ENCODE results near the gene DOCK10. TPM values are rescaled to one million over a fixed set of nuclear protein-coding genes. Genes with fewer than 3 reads are reported as not detected.
A peak's percentile ranks its signal among the peaks of the same experiment; 100 is the strongest.
"Not testable (repeated sequence)": the region's sequence is repeated elsewhere in the genome, so short reads cannot be mapped to it uniquely, and the experiment has no call there.

Gene DOCK10
- polyA plus RNA-seq, 4 donors = 7.3 to 11.2 (median 8.6) TPM

- no peak for DNase-seq (ENCODE audit: low read depth in 4 of 4, low spot score in 3 of 4)
These were observed 117.0 kb downstream of the DOCK10 start for GRCh38 chr2:224925061-224925809.

DNA sequence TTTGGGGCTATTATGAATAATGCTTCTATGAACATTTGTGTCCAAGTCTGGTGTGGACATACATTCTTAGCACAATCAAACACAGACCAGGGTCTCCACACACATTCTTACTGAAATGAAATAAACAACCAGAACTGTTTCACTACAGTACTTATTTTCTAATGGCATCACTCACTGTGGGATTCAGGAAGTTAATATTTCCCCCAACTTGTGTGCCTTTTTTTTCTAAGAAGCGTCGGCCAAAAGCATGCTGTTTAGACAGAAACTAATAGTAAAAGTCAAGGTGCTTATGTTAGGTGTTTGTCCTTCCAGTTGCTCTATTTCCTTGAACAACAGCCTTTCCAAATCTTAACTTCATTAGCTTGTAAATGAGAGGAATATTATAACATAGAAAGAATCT lies 117.6 kb downstream of the DOCK10 start:
- DNase-seq (ENCODE audit: low read depth in 4 of 4, low spot score in 3 of 4) = no peak

DNA sequence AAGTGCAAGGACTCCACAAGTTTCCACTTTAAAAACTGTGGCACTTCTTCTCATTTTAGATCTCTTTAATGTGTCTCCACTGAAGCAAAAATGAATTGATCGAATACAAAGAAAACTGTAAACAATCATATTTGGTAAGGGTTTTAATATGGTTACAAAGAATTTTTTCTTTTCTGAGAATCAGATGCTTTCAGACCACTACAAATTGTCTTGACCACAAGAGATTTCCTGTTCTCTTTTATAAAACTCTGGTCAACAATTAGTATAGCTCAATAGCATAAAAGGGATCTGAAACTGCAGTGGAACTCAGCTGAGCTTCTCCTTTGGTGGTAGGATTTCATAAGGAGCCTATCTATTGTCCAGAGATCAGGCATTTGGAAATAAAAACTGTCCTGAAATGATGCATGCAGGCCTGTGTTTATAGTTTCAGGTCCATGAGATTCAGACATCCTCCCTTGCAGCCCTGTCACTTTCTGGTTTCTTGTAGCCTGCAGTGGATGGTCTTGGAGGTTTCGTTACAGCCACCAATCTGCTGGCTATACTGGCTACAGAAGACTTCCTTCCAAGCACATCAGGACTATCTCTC lies 120.0 kb downstream of the DOCK10 start:
- DNase-seq (ENCODE audit: low read depth in 4 of 4, low spot score in 3 of 4) = no peak

GRCh38 chr2:224919472-224920110 lies 122.7 kb downstream of the DOCK10 start:
- DNase-seq (ENCODE audit: low read depth in 4 of 4, low spot score in 3 of 4) = no peak

DNA sequence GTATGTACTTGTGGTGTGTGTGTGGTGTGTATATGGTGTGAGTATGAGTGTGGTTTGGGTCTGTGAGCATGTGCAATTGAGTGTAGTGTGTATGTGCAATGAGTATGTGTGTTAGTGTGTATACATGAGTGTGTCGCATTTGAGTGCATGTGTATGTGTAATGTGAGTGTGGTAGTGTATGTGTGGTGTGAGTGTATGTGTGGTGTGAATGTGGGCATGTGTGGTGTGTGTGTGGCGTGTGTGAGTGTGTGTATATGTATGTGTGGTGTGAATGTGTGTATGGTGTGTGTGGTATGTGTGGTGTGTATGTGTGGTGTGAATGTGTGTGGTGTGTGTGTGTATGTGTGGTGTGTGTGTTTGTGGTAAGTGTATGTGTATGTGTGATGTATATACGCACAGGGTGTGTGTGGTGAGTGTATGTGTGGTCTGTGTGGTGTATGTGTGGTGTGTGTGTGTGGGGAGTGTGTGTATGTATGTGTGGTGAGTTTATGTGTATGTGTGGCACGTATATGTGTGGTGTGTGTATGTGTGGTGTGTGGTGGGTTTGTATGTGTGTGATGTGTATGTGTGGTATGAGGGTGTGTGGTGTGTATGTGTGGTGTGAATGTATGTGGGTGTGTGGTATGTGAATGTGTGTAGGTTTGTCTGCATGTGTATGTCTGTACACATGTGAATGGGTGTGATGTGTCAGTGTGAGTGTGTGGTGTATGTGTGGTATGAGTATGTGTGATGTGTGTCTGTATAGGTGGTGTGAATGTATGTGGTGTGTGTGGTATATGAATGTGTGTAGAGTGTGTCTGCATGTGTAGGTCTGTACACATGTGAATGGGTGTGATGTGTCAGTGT lies 123.4 kb downstream of the DOCK10 start:
- no peak for DNase-seq (ENCODE audit: low read depth in 4 of 4, low spot score in 3 of 4)

GRCh38 chr2:224917246-224917645 lies 125.0 kb downstream of the DOCK10 start:
- not testable (repeated sequence) for DNase-seq (ENCODE audit: low read depth in 4 of 4, low spot score in 3 of 4)

DNA sequence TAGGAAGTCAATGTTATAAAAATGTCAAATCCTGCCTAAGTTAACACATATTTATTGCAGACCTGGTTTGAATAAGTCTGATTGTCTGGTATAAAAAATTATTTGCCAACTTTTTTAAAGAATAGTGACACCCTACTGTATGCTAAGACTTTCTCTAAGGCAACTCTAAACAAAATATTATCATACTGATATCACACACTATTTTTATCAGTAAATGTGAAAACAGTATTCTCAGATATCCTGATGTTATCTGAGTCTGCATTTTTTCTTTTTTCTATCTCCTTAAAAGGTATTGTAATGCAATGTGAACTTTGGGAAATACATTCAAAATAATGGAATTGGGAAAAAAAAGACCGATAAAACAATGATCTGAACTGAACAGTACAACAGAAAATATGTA lies 127.1 kb downstream of the DOCK10 start:
- no peak for DNase-seq (ENCODE audit: low read depth in 4 of 4, low spot score in 3 of 4)

DNA sequence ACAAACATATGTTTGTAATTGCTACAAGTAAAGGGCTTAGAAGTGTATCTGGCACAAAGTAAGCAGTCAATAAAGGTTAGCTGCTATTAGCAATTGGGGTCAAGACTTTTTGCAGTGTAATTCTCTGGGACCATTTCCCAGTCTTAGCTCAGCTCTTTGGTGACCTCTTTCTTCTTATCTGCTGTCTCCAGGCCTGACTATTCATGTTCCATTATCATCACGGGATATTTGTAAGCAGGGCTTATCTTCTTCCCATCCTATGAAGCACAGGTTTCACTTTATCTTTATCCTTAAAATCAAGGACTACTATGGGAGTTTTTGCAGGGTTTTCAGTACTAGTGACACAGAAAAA lies 131.7 kb downstream of the DOCK10 start:
- no peak for DNase-seq (ENCODE audit: low read depth in 4 of 4, low spot score in 3 of 4)

DNA sequence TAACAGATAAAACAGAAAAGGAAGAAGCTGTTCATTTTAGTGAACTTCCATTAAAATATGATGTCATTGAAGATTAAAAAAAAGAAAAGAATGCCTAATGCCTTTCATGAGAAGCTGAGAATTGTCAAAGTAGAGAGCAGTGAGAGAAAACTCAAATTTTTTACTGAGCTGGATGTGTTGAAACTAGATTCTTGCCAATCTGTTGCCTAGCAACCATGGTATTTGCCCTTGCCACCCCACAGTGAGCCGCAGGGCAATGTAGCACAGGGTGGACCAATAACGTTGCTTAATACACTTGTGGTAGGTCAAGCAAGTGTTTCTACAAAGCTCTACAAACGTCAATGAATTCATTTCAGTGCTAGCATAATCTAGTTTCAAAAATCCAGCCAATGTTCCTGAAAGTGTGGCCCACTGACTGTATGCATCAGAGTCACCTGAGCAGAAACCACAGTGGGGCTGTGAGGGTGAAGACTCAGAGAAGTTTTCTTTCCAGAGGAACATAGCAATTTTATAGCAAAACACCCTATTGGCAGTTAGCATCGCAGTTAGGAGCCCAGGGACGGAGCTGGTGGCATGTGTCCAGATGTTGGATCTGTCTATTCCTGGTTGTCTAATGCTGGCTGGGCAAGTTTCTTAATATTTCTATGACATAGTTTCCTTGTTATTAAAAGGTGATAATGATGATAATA lies 132.2 kb downstream of the DOCK10 start:
- peak in 2 of 4 donors; percentile 16 to 33 for DNase-seq (ENCODE audit: low read depth in 4 of 4, low spot score in 3 of 4)

- DNase-seq (ENCODE audit: low read depth in 4 of 4, low spot score in 3 of 4) = no peak
These were observed 133.4 kb downstream of the DOCK10 start for GRCh38 chr2:224908818-224909217.

DNA sequence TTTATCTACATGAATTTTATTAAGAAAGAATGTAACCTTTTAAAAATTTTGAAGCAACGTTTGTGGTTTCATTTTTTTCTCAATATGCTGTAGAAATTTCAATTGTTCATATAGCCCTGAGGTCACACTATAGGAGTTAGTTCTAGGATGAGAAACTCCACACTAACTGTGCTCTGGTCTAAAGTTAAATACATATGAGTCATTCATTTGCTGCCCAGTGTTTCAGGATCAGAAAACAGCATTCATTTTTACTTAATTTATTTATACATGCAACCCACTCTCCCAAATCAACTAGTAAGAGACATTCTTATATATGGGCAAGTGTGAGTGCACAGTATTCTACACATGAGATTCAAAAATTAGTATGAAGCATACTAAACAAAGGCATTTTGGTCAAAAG lies 137.9 kb downstream of the DOCK10 start:
- no peak for DNase-seq (ENCODE audit: low read depth in 4 of 4, low spot score in 3 of 4)

DNA sequence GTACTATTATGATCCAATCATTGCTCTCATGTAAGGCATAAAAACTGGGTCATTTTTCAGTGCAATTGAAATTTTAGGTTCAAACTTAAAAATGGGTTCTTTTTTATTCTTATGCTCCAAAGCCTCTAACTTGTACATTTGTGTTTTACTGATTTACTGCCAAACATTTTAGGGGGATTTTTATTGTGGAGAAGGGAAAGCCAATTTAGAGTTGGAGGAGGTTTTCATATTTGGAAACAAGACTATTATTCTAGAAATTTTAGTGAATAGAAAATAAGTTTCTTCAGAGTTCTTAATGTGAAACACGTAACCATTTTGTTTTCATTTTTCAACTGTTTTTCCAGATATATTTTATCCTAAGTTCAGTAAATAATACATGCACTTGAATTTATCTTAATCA lies 138.6 kb downstream of the DOCK10 start:
- no peak for DNase-seq (ENCODE audit: low read depth in 4 of 4, low spot score in 3 of 4)

GRCh38 chr2:224901121-224901676 lies 141.1 kb downstream of the DOCK10 start:
- no peak for DNase-seq (ENCODE audit: low read depth in 4 of 4, low spot score in 3 of 4)

DNA sequence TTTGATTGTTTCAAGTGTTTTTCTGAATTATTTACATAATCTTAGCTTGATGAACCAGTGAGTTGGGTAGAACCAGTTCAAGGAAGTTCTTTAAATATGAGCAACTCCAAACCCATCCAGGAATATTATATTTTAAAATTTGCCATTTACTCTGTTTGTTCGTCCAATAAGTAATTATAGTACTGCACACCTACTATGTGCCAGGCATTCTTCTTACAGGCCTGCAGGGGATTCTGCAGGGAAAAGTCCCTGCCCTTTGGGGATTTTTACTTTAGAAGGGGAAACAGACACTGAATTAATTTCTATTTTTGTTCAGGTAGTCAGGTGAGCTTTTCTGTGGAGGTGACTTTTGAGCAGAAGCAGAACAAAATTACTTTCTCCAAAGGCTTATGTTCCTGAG lies 146.9 kb downstream of the DOCK10 start:
- no peak for DNase-seq (ENCODE audit: low read depth in 4 of 4, low spot score in 3 of 4)

DNA sequence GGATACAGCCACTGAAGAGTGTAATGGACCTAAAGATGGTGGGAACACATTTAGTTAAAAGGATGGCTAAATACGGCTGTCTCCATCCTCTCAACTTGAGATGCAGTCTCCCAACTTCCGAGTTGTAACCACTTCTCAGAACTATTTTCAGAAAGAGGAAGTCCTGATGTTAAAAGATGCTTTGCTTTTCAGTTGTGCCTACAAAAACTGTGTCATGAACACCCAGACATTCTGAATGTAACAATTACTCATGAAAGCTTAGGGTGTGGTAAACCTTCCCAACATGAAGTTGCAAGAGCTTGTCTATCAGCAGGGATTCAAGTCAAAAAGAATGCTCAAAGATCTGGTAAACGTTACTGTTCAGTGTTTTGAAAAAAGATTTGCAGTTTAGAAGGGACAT lies 147.9 kb downstream of the DOCK10 start:
- no peak for DNase-seq (ENCODE audit: low read depth in 4 of 4, low spot score in 3 of 4)

GRCh38 chr2:224893848-224894247 lies 148.4 kb downstream of the DOCK10 start:
- DNase-seq (ENCODE audit: low read depth in 4 of 4, low spot score in 3 of 4) = no peak

- no peak for DNase-seq (ENCODE audit: low read depth in 4 of 4, low spot score in 3 of 4)
These were observed 149.6 kb downstream of the DOCK10 start for GRCh38 chr2:224892574-224893204.

DNA sequence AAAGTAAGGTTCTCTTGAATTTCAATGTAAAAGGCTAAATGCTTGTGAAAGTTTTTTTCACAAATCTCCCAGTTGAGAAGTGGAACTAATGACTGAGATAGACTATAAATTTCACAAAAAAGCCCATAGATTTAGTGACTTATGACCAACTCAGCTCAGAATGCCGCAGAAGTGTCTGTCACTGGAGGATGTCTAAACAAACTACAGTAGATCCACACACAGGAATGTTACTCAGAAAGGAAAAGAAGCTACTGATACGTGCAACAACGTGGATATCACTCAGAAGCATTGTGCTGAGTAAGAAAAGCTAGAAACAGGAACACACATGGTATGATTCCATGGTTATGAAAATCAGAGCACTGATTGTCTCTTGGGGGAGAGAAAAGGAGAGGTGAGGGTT lies 151.9 kb downstream of the DOCK10 start:
- no peak for DNase-seq (ENCODE audit: low read depth in 4 of 4, low spot score in 3 of 4)

GRCh38 chr2:224887141-224887540 lies 155.1 kb downstream of the DOCK10 start:
- DNase-seq (ENCODE audit: low read depth in 4 of 4, low spot score in 3 of 4) = no peak

All from right renal pelvis (tissue), 4 donors.